Activated T-helper 1 cell treated with anti-CD3 and anti-CD28 coated beads, Interleukin-12 subunit alpha, Interleukin-12 subunit beta, Interleukin-2, Interleukin-4 antibody, amounts not matched to agents 30 ng/mL and 10 ng/mL and 1 ng/mL, durations not matched to agents 14 hours and 24 hours and 36 hours (primary cell): Measurements from ENCODE around the gene MRC2. TPM values are rescaled to one million over a fixed set of nuclear protein-coding genes. Genes with fewer than 3 reads are reported as not detected.

ENCODE experiments used
- DNase-seq: peaks from one replicate; pipeline ENCODE4 v3.0.0; 2021; ENCODE audit warnings: low spot score
- H3K27ac Mint-ChIP-seq: one replicate; pipeline ENCODE4 v1.8.0; 2021; ENCODE audit warnings: mild to moderate bottlenecking, mixed read lengths
- H3K27me3 Mint-ChIP-seq: one replicate; pipeline ENCODE4 v1.8.0; 2022; ENCODE audit warnings: mild to moderate bottlenecking, moderate library complexity, mixed read lengths; ENCODE audit not compliant: insufficient read depth
- H3K36me3 Mint-ChIP-seq: one replicate; pipeline ENCODE4 v1.8.0; 2021; ENCODE audit warnings: low read depth, mixed read lengths
- H3K4me1 Mint-ChIP-seq: one replicate; pipeline ENCODE4 v1.8.0; 2021; ENCODE audit warnings: low read depth, mixed read lengths
- H3K4me3 Mint-ChIP-seq: one replicate; pipeline ENCODE4 v1.8.0; 2021; ENCODE audit warnings: mild to moderate bottlenecking, moderate library complexity, mixed read lengths
- H3K9me3 Mint-ChIP-seq: one replicate; pipeline ENCODE4 v1.8.0; 2021; ENCODE audit warnings: mixed read lengths
- intact Hi-C: fragments of 100-400 bp; cut with micrococcal nuclease; formaldehyde crosslinking; loops from one replicate; pipeline ENCODE4 v1.15.1; 2024
- total RNA-seq: library from RNA; stranded (reverse); gene quantifications from 2 replicates; pipeline ENCODE4 v1.2.3, GENCODE V29; 2022

The MRC2 gene
- total RNA-seq, 1 donor from 2014 or later = 1.6 TPM

- H3K9me3 Mint-ChIP-seq = no peaks in the 10 kb centered on the region
- no peak for DNase-seq
- H3K27me3 Mint-ChIP-seq = peaks cover 44% of the 10 kb centered on the region
- no peaks in the 10 kb centered on the region for H3K4me1 Mint-ChIP-seq
- H3K4me3 Mint-ChIP-seq = no peak overlapping the region
- H3K27ac Mint-ChIP-seq = no peak overlapping the region
- intact Hi-C loops = no loop called here
- H3K36me3 Mint-ChIP-seq = no peaks in the 10 kb centered on the region
Observed at GRCh38 chr17:62707425-62707739, 79.9 kb downstream of the MRC2 start.

- Mint-ChIP-seq H3K9me3 (no peaks in the 10 kb centered on the region), H3K27me3 (peaks cover 43% of the 10 kb centered on the region), H3K27ac (no peak overlapping the region), H3K4me1 (no peaks in the 10 kb centered on the region), H3K4me3 (no peak overlapping the region), H3K36me3 (no peaks in the 10 kb centered on the region)
- intact Hi-C loops = no loop called here
- no peak for DNase-seq
Observed at GRCh38 chr17:62708587-62708986, 81.1 kb downstream of the MRC2 start.

GRCh38 chr17:62712171-62712581 is 84.7 kb downstream of the MRC2 start:
- Mint-ChIP-seq H3K36me3 (no peaks in the 10 kb centered on the region), H3K27me3 (peaks cover 21% of the 10 kb centered on the region), H3K9me3 (no peaks in the 10 kb centered on the region), H3K4me3 (no peak overlapping the region), H3K4me1 (no peaks in the 10 kb centered on the region), H3K27ac (no peak overlapping the region)
- no peak for DNase-seq
- intact Hi-C loops = no loop called here

GRCh38 chr17:62713086-62713881 is 85.8 kb downstream of the MRC2 start:
- H3K4me3 Mint-ChIP-seq = no peak overlapping the region
- H3K27me3 Mint-ChIP-seq = peaks cover 26% of the 10 kb centered on the region
- no peaks in the 10 kb centered on the region for H3K4me1 Mint-ChIP-seq
- no peak for DNase-seq
- H3K27ac Mint-ChIP-seq = no peak overlapping the region
- no peaks in the 10 kb centered on the region for H3K36me3 Mint-ChIP-seq
- H3K9me3 Mint-ChIP-seq = no peaks in the 10 kb centered on the region
- intact Hi-C loops = no loop called here

- intact Hi-C loops = no loop called here
- H3K9me3 Mint-ChIP-seq = no peaks in the 10 kb centered on the region
- no peak overlapping the region for H3K4me3 Mint-ChIP-seq
- no peak for DNase-seq
- no peaks in the 10 kb centered on the region for H3K4me1 Mint-ChIP-seq
- no peak overlapping the region for H3K27ac Mint-ChIP-seq
- H3K27me3 Mint-ChIP-seq = peaks cover 33% of the 10 kb centered on the region
- H3K36me3 Mint-ChIP-seq = no peaks in the 10 kb centered on the region
Observed at GRCh38 chr17:62714016-62714777, 86.7 kb downstream of the MRC2 start.

GRCh38 chr17:62715882-62716390 is 88.5 kb downstream of the MRC2 start:
- Mint-ChIP-seq H3K27me3 (peaks cover 45% of the 10 kb centered on the region), H3K4me3 (no peak overlapping the region)
- no peak for DNase-seq

GRCh38 chr17:62716834-62717588 is 89.5 kb downstream of the MRC2 start:
- Mint-ChIP-seq H3K9me3 (no peaks in the 10 kb centered on the region), H3K4me3 (no peak overlapping the region), H3K27ac (no peak overlapping the region), H3K4me1 (no peaks in the 10 kb centered on the region), H3K36me3 (no peaks in the 10 kb centered on the region), H3K27me3 (peaks cover 46% of the 10 kb centered on the region)
- intact Hi-C loops = no loop called here
- DNase-seq = no peak

More at GRCh38 chr17:62715882-62716390, 88.5 kb downstream of the MRC2 start:
- no peak overlapping the region for H3K27ac Mint-ChIP-seq
- intact Hi-C loops = no loop called here
- no peaks in the 10 kb centered on the region for H3K36me3 Mint-ChIP-seq
- H3K4me1 Mint-ChIP-seq = no peaks in the 10 kb centered on the region
- no peaks in the 10 kb centered on the region for H3K9me3 Mint-ChIP-seq

GRCh38 chr17:62717589-62717855 is 90.1 kb downstream of the MRC2 start:
- no peaks in the 10 kb centered on the region for H3K36me3 Mint-ChIP-seq
- intact Hi-C loops = no loop called here
- H3K4me1 Mint-ChIP-seq = no peaks in the 10 kb centered on the region
- DNase-seq = no peak
- H3K27ac Mint-ChIP-seq = no peak overlapping the region
- peaks cover 50% of the 10 kb centered on the region for H3K27me3 Mint-ChIP-seq
- no peak overlapping the region for H3K4me3 Mint-ChIP-seq
- no peaks in the 10 kb centered on the region for H3K9me3 Mint-ChIP-seq

- intact Hi-C loops = no loop called here
- DNase-seq = no peak
- no peaks in the 10 kb centered on the region for H3K9me3 Mint-ChIP-seq
- no peak overlapping the region for H3K4me3 Mint-ChIP-seq
- no peaks in the 10 kb centered on the region for H3K36me3 Mint-ChIP-seq
- H3K27me3 Mint-ChIP-seq = peaks cover 54% of the 10 kb centered on the region
- no peaks in the 10 kb centered on the region for H3K4me1 Mint-ChIP-seq
- no peak overlapping the region for H3K27ac Mint-ChIP-seq
Observed at GRCh38 chr17:62717889-62718288, 90.4 kb downstream of the MRC2 start.

- Mint-ChIP-seq H3K27me3 (peaks cover 57% of the 10 kb centered on the region), H3K27ac (no peak overlapping the region), H3K36me3 (no peaks in the 10 kb centered on the region), H3K9me3 (no peaks in the 10 kb centered on the region), H3K4me3 (no peak overlapping the region), H3K4me1 (no peaks in the 10 kb centered on the region)
- intact Hi-C loops = no loop called here
- DNase-seq = no peak
Observed at GRCh38 chr17:62718429-62718828, 91.0 kb downstream of the MRC2 start.

- peaks cover 12% of the 10 kb centered on the region for H3K4me1 Mint-ChIP-seq
- H3K27ac Mint-ChIP-seq = no peak overlapping the region
- peaks cover under 1% of the 10 kb centered on the region for H3K9me3 Mint-ChIP-seq
- no peak overlapping the region for H3K4me3 Mint-ChIP-seq
- H3K36me3 Mint-ChIP-seq = peaks cover 2% of the 10 kb centered on the region
- no peak for DNase-seq
- intact Hi-C loops = no loop called here
- peaks cover 67% of the 10 kb centered on the region for H3K27me3 Mint-ChIP-seq
Observed at GRCh38 chr17:62719586-62719985, 92.1 kb downstream of the MRC2 start.

GRCh38 chr17:62720126-62720850 is 92.8 kb downstream of the MRC2 start:
- no peak overlapping the region for H3K4me3 Mint-ChIP-seq
- intact Hi-C loops = loop anchor here (5.0 kb wide), 1 partner anchor 298 kb away; the partner anchor contains the start of gene METTL2A
- H3K9me3 Mint-ChIP-seq = peaks cover 5% of the 10 kb centered on the region
- peaks cover 19% of the 10 kb centered on the region for H3K4me1 Mint-ChIP-seq
- no peak for DNase-seq
- H3K36me3 Mint-ChIP-seq = peaks cover 2% of the 10 kb centered on the region
- no peak overlapping the region for H3K27ac Mint-ChIP-seq
- H3K27me3 Mint-ChIP-seq = peaks cover 74% of the 10 kb centered on the region
